GM13977 (cell line): ENCODE measurements around the gene SAMSN1.
"Not testable (repeated sequence)": the region's sequence is repeated elsewhere in the genome, so short reads cannot be mapped to it uniquely, and the experiment has no call there.

Experiments used
- DNase-seq: peaks from one replicate; pipeline ENCODE4 v3.0.0; 2012; ENCODE audit warnings: low spot score
- in situ Hi-C: fragments of 300-500 bp; cut with MboI; formaldehyde crosslinking; loops from one replicate; pipeline ENCODE4 v1.12.0; 2022; ENCODE audit warnings: low sequenced_read_pairs, low pct_unique_long_range_greater_than_20kb, mixed read lengths, inconsistent platforms; ENCODE audit not compliant: unreplicated experiment
- TF ChIP-seq, protein P1 (sequence below): IDR thresholded peaks from 2 replicates; pipeline ENCODE4 v1.5.1; 2012; ENCODE audit warnings: mild to moderate bottlenecking, control low read depth; ENCODE audit not compliant: insufficient read depth; ENCODE audit errors: extremely low read depth, missing control alignments

The SAMSN1 gene

DNA sequence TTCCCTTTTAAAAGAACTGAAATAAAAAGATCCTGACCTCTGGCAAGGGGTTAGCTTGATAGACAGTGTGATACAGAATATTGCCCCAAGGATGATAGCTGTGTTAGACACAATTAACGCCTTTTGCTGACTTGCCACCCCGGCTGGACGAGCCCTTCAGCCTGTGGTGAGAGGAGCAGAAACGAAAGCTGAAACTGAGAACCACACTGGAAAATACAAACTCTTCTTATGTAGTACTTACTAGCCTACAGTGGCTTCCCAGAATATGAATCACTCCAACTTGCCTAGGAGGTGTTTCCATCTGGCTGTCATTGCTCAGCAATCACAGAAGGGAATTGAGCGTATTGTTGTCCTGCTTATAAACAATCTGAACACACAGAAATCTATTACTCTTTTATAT, 22.9 kb downstream of the SAMSN1 start:
- in situ Hi-C loops: no loop called here
- TF ChIP-seq, protein P1, sequence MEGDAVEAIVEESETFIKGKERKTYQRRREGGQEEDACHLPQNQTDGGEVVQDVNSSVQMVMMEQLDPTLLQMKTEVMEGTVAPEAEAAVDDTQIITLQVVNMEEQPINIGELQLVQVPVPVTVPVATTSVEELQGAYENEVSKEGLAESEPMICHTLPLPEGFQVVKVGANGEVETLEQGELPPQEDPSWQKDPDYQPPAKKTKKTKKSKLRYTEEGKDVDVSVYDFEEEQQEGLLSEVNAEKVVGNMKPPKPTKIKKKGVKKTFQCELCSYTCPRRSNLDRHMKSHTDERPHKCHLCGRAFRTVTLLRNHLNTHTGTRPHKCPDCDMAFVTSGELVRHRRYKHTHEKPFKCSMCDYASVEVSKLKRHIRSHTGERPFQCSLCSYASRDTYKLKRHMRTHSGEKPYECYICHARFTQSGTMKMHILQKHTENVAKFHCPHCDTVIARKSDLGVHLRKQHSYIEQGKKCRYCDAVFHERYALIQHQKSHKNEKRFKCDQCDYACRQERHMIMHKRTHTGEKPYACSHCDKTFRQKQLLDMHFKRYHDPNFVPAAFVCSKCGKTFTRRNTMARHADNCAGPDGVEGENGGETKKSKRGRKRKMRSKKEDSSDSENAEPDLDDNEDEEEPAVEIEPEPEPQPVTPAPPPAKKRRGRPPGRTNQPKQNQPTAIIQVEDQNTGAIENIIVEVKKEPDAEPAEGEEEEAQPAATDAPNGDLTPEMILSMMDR: no peak
- DNase-seq: no peak

DNA sequence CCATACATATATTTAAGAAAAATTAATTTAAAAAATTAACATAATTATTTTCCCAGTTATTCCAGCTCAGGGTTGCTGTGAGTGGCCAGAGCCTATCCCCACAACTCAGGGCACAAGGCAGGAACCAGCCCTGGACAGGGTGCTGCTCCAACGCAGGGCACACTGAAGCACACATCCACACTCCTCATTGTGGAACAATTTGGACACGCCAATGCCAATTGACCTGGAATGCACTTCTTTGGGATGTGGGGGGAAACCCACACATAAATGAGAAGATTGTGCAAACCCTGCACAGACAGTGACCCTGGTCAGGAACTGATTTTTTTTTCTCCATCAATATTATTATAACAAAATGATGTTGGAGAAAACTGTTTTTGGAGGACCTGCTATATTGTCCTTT, 23.4 kb downstream of the SAMSN1 start:
- TF ChIP-seq, protein P1: no peak
- no peak for DNase-seq
- in situ Hi-C loops: no loop called here

GRCh38 chr21:14520535-14520934, 25.6 kb downstream of the SAMSN1 start:
- TF ChIP-seq, protein P1: no peak
- in situ Hi-C loops: no loop called here
- DNase-seq: no peak

DNA sequence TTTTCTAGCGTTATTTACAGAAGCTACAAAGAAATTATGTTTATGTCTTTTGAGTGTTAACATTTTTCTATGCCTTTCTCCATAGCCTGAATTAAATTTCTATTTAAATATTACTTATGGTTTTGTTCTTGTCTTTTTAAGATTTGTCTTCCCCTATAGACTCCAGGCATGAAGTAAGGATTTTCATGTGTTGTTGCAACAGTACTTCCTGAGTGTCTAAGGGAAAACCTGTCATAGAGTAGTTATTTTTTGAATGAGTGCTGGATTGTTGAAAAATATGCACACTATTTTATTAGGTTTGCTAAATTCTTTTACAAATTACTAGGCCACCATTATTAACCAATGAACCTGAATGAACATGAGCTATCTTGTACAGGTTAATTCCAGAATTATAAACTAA, 27.1 kb downstream of the SAMSN1 start:
- in situ Hi-C loops: no loop called here
- TF ChIP-seq, protein P1: no peak
- no peak for DNase-seq

DNA sequence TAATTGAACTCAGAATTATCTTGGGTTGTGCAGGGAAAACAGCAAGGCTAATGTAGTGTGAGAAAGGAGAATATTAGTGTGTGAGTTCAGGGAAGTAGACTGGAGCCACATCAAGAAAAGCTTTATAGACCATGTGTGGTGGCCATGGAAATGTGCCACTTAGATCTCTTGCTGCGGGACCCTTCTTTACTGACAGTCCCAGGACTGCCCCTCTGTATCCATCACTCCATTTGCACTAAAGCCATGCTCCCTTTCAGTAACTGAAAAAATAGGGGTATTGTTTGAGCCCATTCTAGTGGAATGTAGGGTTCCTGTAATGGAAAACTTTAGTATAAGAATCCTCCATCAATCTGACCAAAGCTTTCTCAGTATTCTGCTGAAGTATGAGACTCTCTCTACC, 32.3 kb downstream of the SAMSN1 start:
- DNase-seq: no peak
- in situ Hi-C loops: no loop called here
- TF ChIP-seq, protein P1: no peak

DNA sequence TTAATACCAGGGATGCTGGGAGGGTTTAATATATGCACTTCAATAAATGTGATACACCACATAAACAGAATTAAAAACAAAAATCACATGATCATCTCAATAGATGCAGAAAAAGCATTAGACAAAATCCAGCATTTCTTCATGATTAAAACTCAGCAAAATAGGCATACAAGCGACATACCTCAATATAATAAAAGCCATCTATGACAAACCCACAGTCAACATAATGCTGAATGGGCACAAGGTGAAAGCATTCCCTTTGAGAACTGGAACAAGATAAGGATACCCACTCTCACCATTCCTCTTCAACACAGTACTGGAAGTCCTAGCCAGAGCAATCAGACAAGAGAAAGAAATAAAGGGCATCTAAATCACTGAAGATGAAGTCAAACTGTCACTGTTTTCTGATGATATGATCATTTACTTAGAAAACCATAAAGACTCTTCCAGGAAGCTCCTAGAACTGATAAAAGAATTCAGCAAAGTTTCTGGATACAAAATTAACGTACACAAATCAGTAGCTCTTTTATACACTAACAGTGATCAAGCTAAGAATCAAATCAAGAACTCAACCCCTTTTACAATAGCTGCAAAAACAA, 39.2 kb downstream of the SAMSN1 start:
- DNase-seq, in situ Hi-C loops: not testable (repeated sequence)

DNA sequence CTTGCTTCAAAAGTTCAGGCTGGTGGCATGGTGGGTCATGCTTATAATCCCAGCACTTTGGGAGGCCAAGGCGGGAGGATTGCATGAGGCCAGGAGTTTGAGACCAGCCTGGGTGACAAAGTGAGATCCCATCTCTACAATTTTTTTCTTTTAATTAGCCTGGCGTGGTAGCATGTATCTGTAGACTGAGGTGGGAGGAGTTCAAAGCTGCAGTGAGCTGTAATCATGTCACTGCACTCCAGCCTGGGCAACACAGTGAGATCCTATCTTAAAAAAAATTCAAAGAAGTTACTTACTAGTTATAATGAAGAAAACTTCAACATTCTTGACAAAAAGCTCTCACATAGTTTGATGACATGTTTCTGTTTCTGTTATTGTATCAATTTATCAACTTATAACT, 45.2 kb downstream of the SAMSN1 start:
- no peak for DNase-seq
- in situ Hi-C loops: no loop called here
- TF ChIP-seq, protein P1: no peak
